ENCODE data around the gene TCP11.
"Not testable (repeated sequence)": the region's sequence is repeated elsewhere in the genome, so short reads cannot be mapped to it uniquely, and the experiment has no call there.

TCP11 gene

GRCh38 chr6:35142588-35143569, 1.7 kb upstream of the TCP11 start:
- no peak for DNase-seq

- DNase-seq, result no peak
Observed at GRCh38 chr6:35140639-35141006, 516 bp downstream of the TCP11 start.

GRCh38 chr6:35139924-35140638, 1.1 kb downstream of the TCP11 start:
- peak; percentile 11 to 73 for DNase-seq

- no peak for DNase-seq
Observed at GRCh38 chr6:35139470-35139869, 1.7 kb downstream of the TCP11 start.

- DNase-seq, result not testable (repeated sequence)
Observed at GRCh38 chr6:35138191-35138590, 2.9 kb downstream of the TCP11 start.

GRCh38 chr6:35136185-35136584, 5.0 kb downstream of the TCP11 start:
- DNase-seq, result no peak

- no peak for DNase-seq
Observed at GRCh38 chr6:35128496-35128895, 12.6 kb downstream of the TCP11 start.

GRCh38 chr6:35128042-35128441, 13.1 kb downstream of the TCP11 start:
- no peak for DNase-seq

GRCh38 chr6:35124356-35124755, 16.8 kb downstream of the TCP11 start:
- DNase-seq, result no peak

- no peak for DNase-seq
Observed at GRCh38 chr6:35120746-35121145, 20.4 kb downstream of the TCP11 start.

GRCh38 chr6:35108309-35108885, 32.7 kb downstream of the TCP11 start:
- DNase-seq, result no peak

GRCh38 chr6:35107761-35108160, 33.4 kb downstream of the TCP11 start:
- not testable (repeated sequence) for DNase-seq

- not testable (repeated sequence) for DNase-seq
Observed at GRCh38 chr6:35107208-35107607, 33.9 kb downstream of the TCP11 start.

- DNase-seq, result not testable (repeated sequence)
Observed at GRCh38 chr6:35106061-35106460, 35.1 kb downstream of the TCP11 start.

- DNase-seq, result no peak
Observed at GRCh38 chr6:35105078-35105477, 36.1 kb downstream of the TCP11 start.

GRCh38 chr6:35099116-35099515, 42.0 kb downstream of the TCP11 start:
- DNase-seq, result no peak

GRCh38 chr6:35096129-35096862, 44.8 kb downstream of the TCP11 start:
- DNase-seq, result no peak

- DNase-seq, result no peak
Observed at GRCh38 chr6:35094183-35094582, 47.0 kb downstream of the TCP11 start.

- no peak for DNase-seq
Observed at GRCh38 chr6:35093783-35094182, 47.4 kb downstream of the TCP11 start.

- no peak for DNase-seq
Observed at GRCh38 chr6:35093118-35093445, 48.1 kb downstream of the TCP11 start.

- no peak for DNase-seq
Observed at GRCh38 chr6:35092362-35093117, 48.6 kb downstream of the TCP11 start.

Measured in NCI-H526 (cell line).